Progenitor cell of endocrine pancreas (in vitro differentiated cells): ENCODE measurements around the gene SPAST. TPM values are rescaled to one million over a fixed set of nuclear protein-coding genes. Genes with fewer than 3 reads are reported as not detected.
"Not testable (repeated sequence)": the region's sequence is repeated elsewhere in the genome, so short reads cannot be mapped to it uniquely, and the experiment has no call there.

ENCODE experiments used
- DNase-seq: peaks from one replicate; pipeline ENCODE4 v3.0.0; 2021; ENCODE audit warnings: low spot score; ENCODE audit not compliant: unreplicated experiment
- H3K27ac Mint-ChIP-seq: 2 replicates; pipeline ENCODE4 v1.8.0; 2021; ENCODE audit warnings: mild to moderate bottlenecking, moderate library complexity, mixed read lengths
- H3K27me3 Mint-ChIP-seq: 2 replicates; pipeline ENCODE4 v1.8.0; 2021; ENCODE audit warnings: mixed read lengths
- H3K36me3 Mint-ChIP-seq: 2 replicates; pipeline ENCODE4 v1.8.0; 2022; ENCODE audit warnings: mixed read lengths; ENCODE audit not compliant: insufficient read depth
- H3K4me1 Mint-ChIP-seq: 2 replicates; pipeline ENCODE4 v1.8.0; 2021; ENCODE audit warnings: low read depth, mixed read lengths
- H3K4me3 Mint-ChIP-seq: 2 replicates; pipeline ENCODE4 v1.8.0; 2021; ENCODE audit warnings: low read depth, mild to moderate bottlenecking, moderate library complexity, mixed read lengths
- H3K9me3 Mint-ChIP-seq: 2 replicates; pipeline ENCODE4 v1.8.0; 2021; ENCODE audit warnings: low read depth, mixed read lengths
- total RNA-seq: library from RNA; stranded (reverse); gene quantifications from 2 replicates; pipeline ENCODE4 v1.2.1, GENCODE V29; 2021
- TF ChIP-seq, protein P1 (sequence below): fragments of 200-600 bp; sonication (generic); IDR thresholded peaks from one replicate; pipeline ENCODE4 v1.5.0; 2021; ENCODE audit warnings: antibody characterized with exemption, mild to moderate bottlenecking; ENCODE audit not compliant: unreplicated experiment

The SPAST gene
- total RNA-seq, 1 donor from 2014 or later = 36.8 TPM

DNA sequence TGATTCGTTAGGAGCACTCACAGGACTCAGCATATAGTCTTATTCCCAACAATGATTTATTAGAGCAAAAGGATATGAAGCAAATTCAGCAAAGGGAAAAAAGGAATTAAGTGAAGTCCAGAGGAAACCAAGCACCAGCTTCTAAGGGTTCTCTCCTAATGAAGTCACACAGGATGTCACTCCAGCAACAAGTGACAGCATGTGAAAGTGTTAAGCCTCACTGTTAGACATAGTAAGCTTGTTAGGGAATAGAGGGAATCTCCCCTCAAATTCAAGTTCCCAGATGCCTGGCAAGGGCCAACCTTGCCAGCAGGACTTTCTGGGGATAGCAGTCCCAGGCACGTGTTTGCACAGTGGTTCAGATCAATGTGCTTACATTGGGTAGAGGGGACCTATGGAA, 97.9 kb downstream of the SPAST start:
- TF ChIP-seq, protein P1, sequence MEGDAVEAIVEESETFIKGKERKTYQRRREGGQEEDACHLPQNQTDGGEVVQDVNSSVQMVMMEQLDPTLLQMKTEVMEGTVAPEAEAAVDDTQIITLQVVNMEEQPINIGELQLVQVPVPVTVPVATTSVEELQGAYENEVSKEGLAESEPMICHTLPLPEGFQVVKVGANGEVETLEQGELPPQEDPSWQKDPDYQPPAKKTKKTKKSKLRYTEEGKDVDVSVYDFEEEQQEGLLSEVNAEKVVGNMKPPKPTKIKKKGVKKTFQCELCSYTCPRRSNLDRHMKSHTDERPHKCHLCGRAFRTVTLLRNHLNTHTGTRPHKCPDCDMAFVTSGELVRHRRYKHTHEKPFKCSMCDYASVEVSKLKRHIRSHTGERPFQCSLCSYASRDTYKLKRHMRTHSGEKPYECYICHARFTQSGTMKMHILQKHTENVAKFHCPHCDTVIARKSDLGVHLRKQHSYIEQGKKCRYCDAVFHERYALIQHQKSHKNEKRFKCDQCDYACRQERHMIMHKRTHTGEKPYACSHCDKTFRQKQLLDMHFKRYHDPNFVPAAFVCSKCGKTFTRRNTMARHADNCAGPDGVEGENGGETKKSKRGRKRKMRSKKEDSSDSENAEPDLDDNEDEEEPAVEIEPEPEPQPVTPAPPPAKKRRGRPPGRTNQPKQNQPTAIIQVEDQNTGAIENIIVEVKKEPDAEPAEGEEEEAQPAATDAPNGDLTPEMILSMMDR = no peak
- DNase-seq = no peak
- no peak overlapping the region for H3K4me3 Mint-ChIP-seq
- no peaks in the 10 kb centered on the region for H3K9me3 Mint-ChIP-seq
- H3K36me3 Mint-ChIP-seq = peaks cover 3% of the 10 kb centered on the region
- H3K27me3 Mint-ChIP-seq = no peaks in the 10 kb centered on the region
- H3K27ac Mint-ChIP-seq = no peak overlapping the region
- peaks cover under 1% of the 10 kb centered on the region for H3K4me1 Mint-ChIP-seq

DNA sequence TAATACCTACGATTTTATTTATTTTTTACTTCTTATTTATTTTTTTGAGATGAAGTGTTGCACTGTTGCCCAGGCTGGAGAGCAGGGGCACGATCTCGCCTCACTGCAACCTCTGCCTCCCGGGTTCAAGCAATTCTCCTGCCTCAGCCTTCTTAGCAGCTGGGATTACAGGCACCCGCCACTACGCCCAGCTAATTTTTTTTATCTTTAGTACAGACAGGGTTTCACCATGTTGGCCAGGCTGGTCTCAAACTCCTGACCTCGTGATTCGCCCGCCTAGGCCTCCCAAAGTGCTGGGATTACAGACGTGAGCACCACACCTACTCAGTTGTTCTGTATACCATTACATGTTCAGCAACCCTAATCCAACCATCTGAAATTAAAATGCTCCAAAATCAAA, 100.9 kb downstream of the SPAST start:
- not testable (repeated sequence) for H3K9me3 Mint-ChIP-seq, H3K27me3 Mint-ChIP-seq, DNase-seq, H3K4me1 Mint-ChIP-seq, H3K36me3 Mint-ChIP-seq
- Mint-ChIP-seq H3K27ac (peak overlapping the region; percentile 24), H3K4me3 (peak overlapping the region; percentile 93)

GRCh38 chr2:32165027-32165347, 101.6 kb downstream of the SPAST start:
- not testable (repeated sequence) for H3K9me3 Mint-ChIP-seq, H3K4me1 Mint-ChIP-seq, H3K36me3 Mint-ChIP-seq, H3K27me3 Mint-ChIP-seq, DNase-seq
- H3K27ac Mint-ChIP-seq = peak overlapping the region; percentile 98
- peak overlapping the region; percentile 93 for H3K4me3 Mint-ChIP-seq

GRCh38 chr2:32166115-32166574, 102.8 kb downstream of the SPAST start:
- peaks cover 4% of the 10 kb centered on the region for H3K36me3 Mint-ChIP-seq
- peak overlapping the region; percentile 93 for H3K4me3 Mint-ChIP-seq
- no peaks in the 10 kb centered on the region for H3K9me3 Mint-ChIP-seq
- TF ChIP-seq, protein P1 = no peak
- peak overlapping the region; percentile 98 for H3K27ac Mint-ChIP-seq
- peaks cover 10% of the 10 kb centered on the region for H3K4me1 Mint-ChIP-seq
- DNase-seq = no peak
- H3K27me3 Mint-ChIP-seq = no peaks in the 10 kb centered on the region

DNA sequence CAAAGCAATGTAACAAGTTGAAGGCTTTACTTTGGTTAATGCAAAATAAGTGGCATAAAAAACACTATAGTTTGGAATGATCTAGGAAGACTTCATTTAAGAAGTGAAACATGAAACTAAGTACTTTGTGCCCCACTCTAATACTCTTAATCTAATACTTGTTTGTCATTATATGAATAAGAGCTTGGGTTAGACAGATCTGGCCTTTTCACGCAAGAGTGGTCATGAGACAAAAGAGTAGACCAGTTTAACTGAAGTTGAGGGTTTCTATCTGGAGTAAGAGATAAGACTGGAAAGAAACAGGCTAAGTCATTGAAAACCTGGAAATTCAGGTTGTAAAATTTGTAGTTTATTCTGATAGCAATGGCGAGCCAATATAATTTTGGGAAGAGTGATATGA, 105.2 kb downstream of the SPAST start:
- peaks cover 10% of the 10 kb centered on the region for H3K4me1 Mint-ChIP-seq
- no peaks in the 10 kb centered on the region for H3K27me3 Mint-ChIP-seq
- H3K36me3 Mint-ChIP-seq = peaks cover 6% of the 10 kb centered on the region
- TF ChIP-seq, protein P1 = no peak
- DNase-seq = no peak
- H3K27ac Mint-ChIP-seq = no peak overlapping the region
- no peak overlapping the region for H3K4me3 Mint-ChIP-seq
- H3K9me3 Mint-ChIP-seq = no peaks in the 10 kb centered on the region

GRCh38 chr2:32172870-32173269, 109.5 kb downstream of the SPAST start:
- DNase-seq = no peak
- no peak overlapping the region for H3K27ac Mint-ChIP-seq
- TF ChIP-seq, protein P1 = no peak
- no peaks in the 10 kb centered on the region for H3K27me3 Mint-ChIP-seq
- H3K4me3 Mint-ChIP-seq = no peak overlapping the region
- H3K4me1 Mint-ChIP-seq = no peaks in the 10 kb centered on the region
- H3K9me3 Mint-ChIP-seq = no peaks in the 10 kb centered on the region
- H3K36me3 Mint-ChIP-seq = peaks cover 6% of the 10 kb centered on the region
